A549 (cell line): ENCODE results near the gene LGR6.

Experiments used
- BCL3 ChIP-seq: fragments of >200 bp; sonication (Bioruptor Twin); formaldehyde crosslinking; IDR thresholded peaks from 3 replicates; pipeline ENCODE4 v1.6.1; 2016
- CBX8 ChIP-seq: fragments of 200-600 bp; sonication (generic); IDR thresholded peaks from 2 replicates; pipeline ENCODE4 v1.6.1; 2016
- CEBPB ChIP-seq, 2 experiments: fragments of >200 bp in 1 of 2; sonication (Bioruptor Twin) in 1 of 2; formaldehyde crosslinking in 1 of 2; IDR thresholded peaks; 2 replicates each; pipeline ENCODE4 v1.6.1; 2012 to 2016
- CTCF ChIP-seq: fragments of >200 bp; sonication (Bioruptor Twin); formaldehyde crosslinking; IDR thresholded peaks from 3 replicates; pipeline ENCODE4 v1.5.1; 2016
- HDAC2 ChIP-seq: fragments of 200-600 bp; sonication (generic); IDR thresholded peaks from 2 replicates; pipeline ENCODE4 v1.6.1; 2016
- HOXB5 ChIP-seq: fragments of 250-450 bp; sonication (Bioruptor Pico); IDR thresholded peaks from 2 replicates; pipeline ENCODE4 v1.5.0; 2020; ENCODE audit warnings: mild to moderate bottlenecking, moderate library complexity
- POLR2A ChIP-seq: IDR thresholded peaks from 2 replicates; pipeline ENCODE4 v1.6.1; 2012; ENCODE audit warnings: mild to moderate bottlenecking, low read length
- POLR2AphosphoS2 ChIP-seq: conservative IDR thresholded peaks from 2 replicates; pipeline ENCODE4 v1.6.1; 2012; ENCODE audit warnings: low read length, improper control_type of control experiment, inconsistent platforms
- TP53 ChIP-seq: fragments of 250-450 bp; sonication (Bioruptor Pico); IDR thresholded peaks from 2 replicates; pipeline ENCODE4 v1.5.0; 2021; ENCODE audit warnings: mild to moderate bottlenecking, moderate library complexity

DNA sequence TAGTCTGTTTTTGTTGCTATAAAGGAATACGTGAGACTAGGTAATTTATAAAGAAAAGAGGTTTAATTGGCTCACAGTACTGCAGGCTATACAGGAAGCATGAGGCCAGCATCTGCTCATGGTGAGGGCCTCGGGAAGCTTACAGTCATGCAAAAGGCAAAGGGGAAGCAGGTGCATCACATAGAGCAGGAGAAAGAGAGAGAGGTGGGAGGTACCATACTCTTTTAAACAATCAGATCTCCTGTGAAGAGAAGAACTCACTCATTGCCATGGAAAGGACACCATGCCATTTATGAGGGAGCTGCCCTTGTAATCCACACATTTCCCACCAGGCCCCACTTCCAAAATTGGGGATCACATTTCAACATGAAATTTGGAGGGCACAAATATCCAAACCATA, 167.6 kb downstream of the LGR6 start:
- TF ChIP-seq CTCF (no peak), POLR2A (no peak), CBX8 (no peak), BCL3 (no peak), TP53 (no peak), CEBPB (IDR thresholded peaks at IDR 0.05) (no peak), HOXB5 (no peak), HDAC2 (no peak), POLR2AphosphoS2 (no peak)
